Measurements from ENCODE around the gene ERICH3. TPM values are rescaled to one million over a fixed set of nuclear protein-coding genes. Genes with fewer than 3 reads are reported as not detected.

ERICH3 gene
- total and polyA plus RNA-seq, 2 donors (not counting 1 experiment from before 2014, with no cell fraction given), result 0.17 TPM; not detected in 1

DNA sequence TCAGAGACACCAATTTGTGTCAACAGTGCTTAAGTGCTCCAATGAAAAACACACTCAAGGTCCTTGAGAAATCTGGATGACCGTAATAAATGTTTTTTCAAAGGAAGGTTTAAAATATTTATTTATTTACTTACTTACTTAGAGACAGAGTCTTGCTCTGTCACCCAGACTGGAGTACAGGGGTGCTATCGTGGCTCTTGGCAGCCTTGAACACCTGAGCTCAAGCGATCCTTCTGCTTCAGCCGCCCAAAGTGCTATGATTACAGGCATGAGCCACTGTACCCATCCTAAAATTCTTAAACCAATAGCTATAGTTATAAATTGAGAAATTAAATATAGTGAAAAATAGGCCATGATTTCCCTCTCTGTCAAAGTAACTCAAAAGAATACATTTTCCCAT is 17.3 kb upstream of the ERICH3 start:
- Histone ChIP-seq H3K79me2 (ENCODE audit: control insufficient read depth, insufficient read depth, low read length) (no peaks in the 10 kb centered on the region), H3K4me3 (replicated peaks in 1 of 4; ENCODE audit: control extremely low read depth in 1 of 4, insufficient read depth in 1 of 4, low read depth in 3 of 4, low read length in 4 of 4) (no peak overlapping the region), H2AFZ (ENCODE audit: low read length) (no peak overlapping the region), H3K36me3 (ENCODE audit: control insufficient read depth, insufficient read depth, low read length) (no peaks in the 10 kb centered on the region), H3K9ac (ENCODE audit: insufficient read depth, low read length) (no peak overlapping the region), H3K27ac (ENCODE audit: insufficient read depth, low read length) (no peak overlapping the region), H3K27me3 (ENCODE audit: control insufficient read depth, insufficient read depth, low read length) (no peaks in the 10 kb centered on the region), H3K4me2 (ENCODE audit: extremely low read depth, insufficient read depth, low read length) (no peak overlapping the region), H4K20me1 (ENCODE audit: control insufficient read depth, extremely low read depth, insufficient read depth, low read length) (no peaks in the 10 kb centered on the region), H3K4me1 (ENCODE audit: control insufficient read depth, extremely low read depth, insufficient read depth, low read length) (no peaks in the 10 kb centered on the region), H3K9me3 (ENCODE audit: control insufficient read depth, insufficient read depth, low read depth, low read length) (no peaks in the 10 kb centered on the region)
- no peak for DNase-seq (ENCODE audit: low read depth in 2 of 2)
- TF ChIP-seq, protein P1, sequence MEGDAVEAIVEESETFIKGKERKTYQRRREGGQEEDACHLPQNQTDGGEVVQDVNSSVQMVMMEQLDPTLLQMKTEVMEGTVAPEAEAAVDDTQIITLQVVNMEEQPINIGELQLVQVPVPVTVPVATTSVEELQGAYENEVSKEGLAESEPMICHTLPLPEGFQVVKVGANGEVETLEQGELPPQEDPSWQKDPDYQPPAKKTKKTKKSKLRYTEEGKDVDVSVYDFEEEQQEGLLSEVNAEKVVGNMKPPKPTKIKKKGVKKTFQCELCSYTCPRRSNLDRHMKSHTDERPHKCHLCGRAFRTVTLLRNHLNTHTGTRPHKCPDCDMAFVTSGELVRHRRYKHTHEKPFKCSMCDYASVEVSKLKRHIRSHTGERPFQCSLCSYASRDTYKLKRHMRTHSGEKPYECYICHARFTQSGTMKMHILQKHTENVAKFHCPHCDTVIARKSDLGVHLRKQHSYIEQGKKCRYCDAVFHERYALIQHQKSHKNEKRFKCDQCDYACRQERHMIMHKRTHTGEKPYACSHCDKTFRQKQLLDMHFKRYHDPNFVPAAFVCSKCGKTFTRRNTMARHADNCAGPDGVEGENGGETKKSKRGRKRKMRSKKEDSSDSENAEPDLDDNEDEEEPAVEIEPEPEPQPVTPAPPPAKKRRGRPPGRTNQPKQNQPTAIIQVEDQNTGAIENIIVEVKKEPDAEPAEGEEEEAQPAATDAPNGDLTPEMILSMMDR (conservative IDR thresholded peaks at IDR 0.05 in 1 of 2, IDR thresholded peaks at IDR 0.05 in 1 of 2; ENCODE audit: low read depth in 1 of 2, low read length in 2 of 2), result no peak
- no peak for TF ChIP-seq EZH2 (IDR thresholded peaks at IDR 0.05; ENCODE audit: low read length, missing control alignments)

DNA sequence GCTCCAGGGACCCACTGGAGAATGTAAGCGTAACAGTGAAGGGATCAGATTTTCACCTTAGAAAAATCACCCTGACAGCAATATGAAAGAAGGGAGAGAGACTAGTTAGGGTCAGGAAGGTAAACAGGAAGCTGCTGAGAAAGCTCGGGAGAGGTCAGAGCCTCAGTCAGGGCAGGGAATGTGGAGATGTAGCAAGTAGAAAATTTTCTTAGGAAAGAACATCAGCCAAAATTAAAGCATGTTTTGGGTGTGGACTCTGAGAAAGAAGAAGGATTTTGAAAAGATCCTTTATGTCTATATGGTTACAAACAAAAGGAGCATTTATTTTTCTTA is 16.7 kb upstream of the ERICH3 start:
- H4K20me1 ChIP-seq (ENCODE audit: control insufficient read depth, extremely low read depth, insufficient read depth, low read length), result no peaks in the 10 kb centered on the region
- H3K27ac ChIP-seq (ENCODE audit: insufficient read depth, low read length), result no peak overlapping the region
- no peak for TF ChIP-seq EZH2 (IDR thresholded peaks at IDR 0.05; ENCODE audit: low read length, missing control alignments)
- TF ChIP-seq, protein P1 (conservative IDR thresholded peaks at IDR 0.05 in 1 of 2, IDR thresholded peaks at IDR 0.05 in 1 of 2; ENCODE audit: low read depth in 1 of 2, low read length in 2 of 2), result no peak
- no peak overlapping the region for H3K4me2 ChIP-seq (ENCODE audit: extremely low read depth, insufficient read depth, low read length)
- DNase-seq (ENCODE audit: low read depth in 2 of 2), result no peak
- peak overlapping the region; percentile 42 for H2AFZ ChIP-seq (ENCODE audit: low read length)
- H3K27me3 ChIP-seq (ENCODE audit: control insufficient read depth, insufficient read depth, low read length), result no peaks in the 10 kb centered on the region
- H3K9ac ChIP-seq (ENCODE audit: insufficient read depth, low read length), result no peak overlapping the region
- H3K4me1 ChIP-seq (ENCODE audit: control insufficient read depth, extremely low read depth, insufficient read depth, low read length), result no peaks in the 10 kb centered on the region
- H3K9me3 ChIP-seq (ENCODE audit: control insufficient read depth, insufficient read depth, low read depth, low read length), result no peaks in the 10 kb centered on the region
- H3K79me2 ChIP-seq (ENCODE audit: control insufficient read depth, insufficient read depth, low read length), result no peaks in the 10 kb centered on the region
- no peak overlapping the region for H3K4me3 ChIP-seq (replicated peaks in 1 of 4; ENCODE audit: control extremely low read depth in 1 of 4, insufficient read depth in 1 of 4, low read depth in 3 of 4, low read length in 4 of 4)
- H3K36me3 ChIP-seq (ENCODE audit: control insufficient read depth, insufficient read depth, low read length), result no peaks in the 10 kb centered on the region

DNA sequence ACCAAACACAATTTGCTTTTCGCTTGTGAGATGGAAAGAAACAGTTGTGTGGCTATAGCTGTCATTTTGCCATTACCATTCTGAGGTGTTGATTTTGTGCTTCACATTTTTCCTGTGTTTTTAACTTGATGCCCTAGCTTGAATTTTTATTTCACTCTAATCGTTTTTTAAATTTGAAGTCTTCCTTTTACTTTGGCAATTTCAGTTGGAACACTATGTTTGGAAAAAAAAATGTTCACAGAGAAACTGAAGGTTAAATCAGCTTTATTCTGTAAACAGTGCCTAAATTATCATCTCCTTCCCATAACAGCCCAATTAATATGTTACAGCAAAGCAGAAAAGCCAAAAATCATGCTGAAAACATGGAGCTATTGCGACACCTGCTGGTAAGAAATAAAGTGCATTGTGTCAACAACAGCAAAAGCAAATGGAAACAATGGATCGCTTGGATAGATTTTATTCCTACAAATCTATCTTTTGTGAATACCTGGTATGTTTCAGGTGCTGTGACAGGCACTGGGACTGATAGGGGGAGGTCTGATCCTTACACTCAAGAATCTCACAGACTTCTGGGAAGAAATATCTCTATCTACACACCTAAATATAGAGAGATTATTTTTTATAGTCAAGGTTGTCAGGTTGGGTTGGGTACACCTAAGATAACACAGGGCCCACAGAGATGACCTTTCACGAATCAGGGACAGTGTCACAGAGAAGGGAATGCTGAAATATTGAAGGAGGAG is 16.2 kb upstream of the ERICH3 start:
- Histone ChIP-seq H3K9me3 (ENCODE audit: control insufficient read depth, insufficient read depth, low read depth, low read length) (no peaks in the 10 kb centered on the region), H3K79me2 (ENCODE audit: control insufficient read depth, insufficient read depth, low read length) (no peaks in the 10 kb centered on the region), H3K27ac (ENCODE audit: insufficient read depth, low read length) (no peak overlapping the region), H2AFZ (ENCODE audit: low read length) (peak overlapping the region; percentile 42), H3K9ac (ENCODE audit: insufficient read depth, low read length) (no peak overlapping the region), H4K20me1 (ENCODE audit: control insufficient read depth, extremely low read depth, insufficient read depth, low read length) (no peaks in the 10 kb centered on the region), H3K4me2 (ENCODE audit: extremely low read depth, insufficient read depth, low read length) (no peak overlapping the region), H3K4me1 (ENCODE audit: control insufficient read depth, extremely low read depth, insufficient read depth, low read length) (no peaks in the 10 kb centered on the region), H3K27me3 (ENCODE audit: control insufficient read depth, insufficient read depth, low read length) (no peaks in the 10 kb centered on the region), H3K36me3 (ENCODE audit: control insufficient read depth, insufficient read depth, low read length) (no peaks in the 10 kb centered on the region), H3K4me3 (replicated peaks in 1 of 4; ENCODE audit: control extremely low read depth in 1 of 4, insufficient read depth in 1 of 4, low read depth in 3 of 4, low read length in 4 of 4) (peak overlapping the region in 1 of 4 experiments; percentile 4)
- no peak for TF ChIP-seq EZH2 (IDR thresholded peaks at IDR 0.05; ENCODE audit: low read length, missing control alignments)
- TF ChIP-seq, protein P1 (conservative IDR thresholded peaks at IDR 0.05 in 1 of 2, IDR thresholded peaks at IDR 0.05 in 1 of 2; ENCODE audit: low read depth in 1 of 2, low read length in 2 of 2), result peak; percentile 72 to 85
- peak; percentile 26 to 65 for DNase-seq (ENCODE audit: low read depth in 2 of 2)
